HepG2 (cell line): ENCODE data around the gene SEC24B.

Experiments used
- MAX ChIP-seq: IDR thresholded peaks from 2 replicates; pipeline ENCODE4 v1.6.1; 2012; ENCODE audit warnings: inconsistent platforms
- YEATS4 ChIP-seq: sonication (generic); formaldehyde crosslinking; IDR thresholded peaks from 2 replicates; pipeline ENCODE4 v1.4.0; 2020; ENCODE audit warnings: missing genetic modification reagents, borderline replicate concordance
- TF ChIP-seq, protein P1 (sequence below): sonication (generic); formaldehyde crosslinking; IDR thresholded peaks from 2 replicates; pipeline ENCODE4 v1.5.0; 2020; ENCODE audit warnings: missing genetic modification reagents

DNA sequence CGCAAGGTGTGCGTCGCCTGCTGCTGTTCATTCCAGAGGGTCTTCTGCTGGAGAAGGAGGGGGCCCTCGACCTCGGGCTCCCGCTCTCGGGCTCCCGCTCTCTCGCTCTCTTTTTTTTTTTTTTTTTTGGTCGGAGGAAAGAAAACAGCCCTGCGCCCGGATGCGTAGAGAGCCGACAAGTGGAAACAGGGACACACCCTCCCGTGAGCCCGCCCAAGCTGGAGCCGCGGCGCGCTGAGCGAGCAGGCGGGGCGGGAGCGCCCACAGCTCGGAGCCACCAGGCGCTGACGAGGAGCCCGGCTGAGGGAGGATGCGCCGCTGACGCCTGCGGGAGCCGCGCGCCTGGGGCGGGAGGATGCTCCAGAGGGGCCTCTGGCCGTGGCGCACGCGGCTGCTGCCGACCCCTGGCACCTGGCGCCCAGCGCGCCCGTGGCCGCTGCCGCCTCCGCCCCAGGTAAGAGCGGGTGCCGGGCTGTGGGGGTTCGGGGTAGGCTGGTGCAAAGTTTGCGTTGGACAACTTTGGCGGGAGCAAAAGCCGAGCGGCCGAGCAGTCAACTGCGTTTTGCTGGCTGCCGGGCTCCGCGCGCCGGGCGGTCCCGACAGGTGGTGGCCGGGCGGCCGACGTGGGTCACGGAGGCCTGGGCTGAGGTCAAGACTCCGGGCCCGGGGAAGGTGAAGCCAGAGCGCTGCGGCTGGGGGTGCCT lies 126.5 kb downstream of the SEC24B start, which contains the start of gene MCUB:
- TF ChIP-seq YEATS4 (CRISPR knock-in tag) = no peak
- TF ChIP-seq MAX = peak; percentile 55; the same call in 1 of the 2 replicates
- TF ChIP-seq, protein P1, sequence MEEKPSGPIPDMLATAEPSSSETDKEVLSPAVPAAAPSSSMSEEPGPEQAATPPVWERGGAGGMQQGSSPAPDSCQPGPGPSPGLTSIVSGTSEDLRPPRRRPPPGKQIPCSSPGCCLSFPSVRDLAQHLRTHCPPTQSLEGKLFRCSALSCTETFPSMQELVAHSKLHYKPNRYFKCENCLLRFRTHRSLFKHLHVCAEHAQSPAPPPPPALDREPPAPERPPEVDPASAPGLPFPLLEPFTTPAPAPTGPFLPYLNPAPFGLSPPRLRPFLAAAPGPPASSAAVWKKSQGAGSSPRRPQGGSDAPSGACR (CRISPR knock-in tag) = no peak
